Right atrium auricular region (tissue), 2 donors: ENCODE data around the gene DEPP1. TPM values are rescaled to one million over a fixed set of nuclear protein-coding genes. Genes with fewer than 3 reads are reported as not detected.

Experiments used
- DNase-seq: peaks from one replicate; pipeline ENCODE4 v3.0.0-alpha.2; 2019; ENCODE audit warnings: low spot score
- H3K27ac ChIP-seq, 2 donors: fragments of 200-600 bp; sonication (generic); 1 replicate in 1 of 2; 2 replicates in 1 of 2; pipeline ENCODE4 v1.5.1; 2016 to 2019
- H3K27me3 ChIP-seq, 2 donors: fragments of 200-600 bp; sonication (generic); one replicate each; pipeline versions ENCODE4 v1.5.1 to v1.6.0; 2017 to 2019
- H3K36me3 ChIP-seq: fragments of 200-600 bp; sonication (generic); one replicate; pipeline ENCODE4 v1.5.1; 2016
- H3K4me1 ChIP-seq, 2 donors: fragments of 200-600 bp; sonication (generic); one replicate each; pipeline versions ENCODE4 v1.5.1 to v1.6.0; 2017 to 2019
- H3K4me3 ChIP-seq, 2 donors: fragments of 200-600 bp; sonication (generic); 1 replicate in 1 of 2; 2 replicates in 1 of 2; pipeline ENCODE4 v1.5.1; 2017 to 2019; ENCODE audit warnings: mild to moderate bottlenecking in 1 of 2, moderate library complexity in 1 of 2
- H3K9me3 ChIP-seq, 2 donors: fragments of 200-600 bp; sonication (generic); one replicate each; pipeline ENCODE4 v1.5.1; 2019
- total RNA-seq, 2 donors: library from RNA; depleted of rRNA; stranded (reverse); fragments of >200 nt; gene quantifications; one replicate each; pipeline ENCODE4 v1.1.0, GENCODE V29; 2016
- TF ChIP-seq, protein P1 (sequence below), 2 donors: fragments of 200-600 bp; sonication (generic); IDR thresholded peaks; one replicate each; pipeline ENCODE4 v1.5.1; 2019; ENCODE audit warnings: antibody characterized with exemption in 2 of 2

DEPP1 gene
- total RNA-seq, 2 donors from 2014 or later, result 68.8 to 143 TPM

DNA sequence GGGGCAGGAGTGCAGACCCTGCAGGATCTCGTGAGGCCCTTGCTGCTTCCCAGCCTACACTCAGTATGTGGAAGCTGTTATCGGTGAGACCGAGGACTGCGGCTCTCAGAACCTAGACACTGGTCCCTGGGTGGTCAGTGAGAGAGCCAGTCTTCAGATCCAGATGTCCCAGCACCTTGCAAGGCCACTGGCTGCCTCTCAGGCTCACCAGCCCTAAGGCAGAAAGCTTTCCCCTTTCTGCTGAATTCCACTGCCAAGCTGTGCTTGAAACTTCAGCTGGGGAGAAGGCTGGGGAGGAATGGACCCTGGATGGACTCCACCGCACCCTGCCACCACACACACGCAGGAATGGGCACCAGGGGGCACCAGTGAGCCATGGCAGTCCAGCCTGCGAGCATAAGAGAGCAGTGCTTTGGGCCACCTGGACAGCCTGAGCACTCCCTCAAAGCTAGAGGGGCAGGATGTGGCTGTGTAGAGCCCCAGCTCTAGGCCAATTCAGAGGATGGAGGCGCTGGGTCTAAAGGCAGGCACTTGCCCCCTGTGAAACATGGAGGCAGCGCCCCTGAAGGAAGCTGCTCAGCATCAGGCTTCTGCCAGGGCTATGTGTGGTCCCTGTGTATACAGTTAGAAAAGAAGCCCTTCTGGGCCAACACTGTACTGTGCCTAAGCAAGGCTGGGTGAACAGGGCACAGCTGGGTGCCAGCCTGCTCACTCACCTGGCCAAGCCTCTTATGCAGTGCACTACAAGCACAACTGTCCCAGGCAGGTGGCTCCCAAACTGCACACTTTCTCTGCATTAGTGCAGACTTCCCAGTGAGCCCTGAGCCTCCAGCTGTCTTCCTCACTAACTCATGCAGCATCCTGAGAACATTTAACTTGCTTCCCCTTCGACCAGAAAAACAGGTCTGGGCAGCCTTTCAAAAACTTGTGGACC lies 45.8 kb downstream of the DEPP1 start:
- TF ChIP-seq, protein P1, sequence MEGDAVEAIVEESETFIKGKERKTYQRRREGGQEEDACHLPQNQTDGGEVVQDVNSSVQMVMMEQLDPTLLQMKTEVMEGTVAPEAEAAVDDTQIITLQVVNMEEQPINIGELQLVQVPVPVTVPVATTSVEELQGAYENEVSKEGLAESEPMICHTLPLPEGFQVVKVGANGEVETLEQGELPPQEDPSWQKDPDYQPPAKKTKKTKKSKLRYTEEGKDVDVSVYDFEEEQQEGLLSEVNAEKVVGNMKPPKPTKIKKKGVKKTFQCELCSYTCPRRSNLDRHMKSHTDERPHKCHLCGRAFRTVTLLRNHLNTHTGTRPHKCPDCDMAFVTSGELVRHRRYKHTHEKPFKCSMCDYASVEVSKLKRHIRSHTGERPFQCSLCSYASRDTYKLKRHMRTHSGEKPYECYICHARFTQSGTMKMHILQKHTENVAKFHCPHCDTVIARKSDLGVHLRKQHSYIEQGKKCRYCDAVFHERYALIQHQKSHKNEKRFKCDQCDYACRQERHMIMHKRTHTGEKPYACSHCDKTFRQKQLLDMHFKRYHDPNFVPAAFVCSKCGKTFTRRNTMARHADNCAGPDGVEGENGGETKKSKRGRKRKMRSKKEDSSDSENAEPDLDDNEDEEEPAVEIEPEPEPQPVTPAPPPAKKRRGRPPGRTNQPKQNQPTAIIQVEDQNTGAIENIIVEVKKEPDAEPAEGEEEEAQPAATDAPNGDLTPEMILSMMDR (IDR thresholded peaks at IDR 0.05), result peak; percentile 92 to 99

DNA sequence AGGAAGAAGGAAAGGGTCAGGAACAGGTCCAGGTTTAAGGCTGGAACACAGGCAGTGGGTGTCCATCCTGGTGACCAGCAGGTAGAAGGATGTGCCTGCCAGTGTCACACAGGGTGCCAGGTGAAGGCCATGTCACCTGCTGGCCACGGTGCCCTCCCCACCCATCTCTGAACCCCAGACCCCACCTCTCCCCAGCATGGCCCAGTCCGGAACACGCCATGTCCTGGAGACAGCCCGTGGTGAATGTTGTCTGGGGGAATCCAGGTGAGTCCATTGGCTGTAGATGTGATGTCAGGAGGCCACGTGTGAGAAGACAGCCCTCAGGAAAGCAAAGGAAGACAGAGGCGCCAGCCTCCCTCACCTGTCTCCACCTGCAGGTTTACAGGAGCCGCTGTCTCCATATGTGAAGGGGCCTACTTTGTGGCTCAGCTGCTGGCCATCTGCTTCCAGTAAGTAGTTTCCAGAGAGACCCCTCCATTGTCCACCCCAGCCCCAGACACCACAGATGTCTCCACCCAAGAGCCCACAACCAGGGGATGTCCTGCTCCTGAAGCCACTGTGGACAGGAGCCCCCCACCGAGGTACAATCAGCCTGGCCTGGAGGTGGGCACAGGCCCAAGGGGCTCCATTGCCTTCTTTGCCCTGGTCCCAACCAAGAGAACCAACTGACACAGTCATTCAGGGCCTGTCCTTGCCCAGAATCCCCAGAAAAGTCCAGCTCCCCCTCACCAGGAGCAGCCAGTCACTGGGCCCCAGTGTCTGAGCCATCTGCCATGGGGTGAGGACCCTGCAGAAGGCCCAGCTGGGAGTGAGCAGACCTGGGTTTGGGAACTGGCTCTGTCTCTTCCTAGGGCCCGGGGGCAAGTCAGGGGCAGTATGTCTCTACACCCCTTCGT lies 46.7 kb downstream of the DEPP1 start:
- Histone ChIP-seq H3K4me3 (no peak overlapping the region), H3K4me1 (peaks cover 0 to 44% of the 10 kb centered on the region in 2 donors), H3K27ac (peak overlapping the region in 1 of 2 donors; percentile 8), H3K9me3 (no peaks in the 10 kb centered on the region), H3K27me3 (no peaks in the 10 kb centered on the region), H3K36me3 (no peaks in the 10 kb centered on the region)
- TF ChIP-seq, protein P1 (IDR thresholded peaks at IDR 0.05), result no peak
- DNase-seq, result no peak

More for the DNA sequence above, 45.8 kb downstream of the DEPP1 start:
- Histone ChIP-seq H3K9me3 (no peaks in the 10 kb centered on the region), H3K36me3 (no peaks in the 10 kb centered on the region), H3K4me3 (no peak overlapping the region), H3K27ac (peak overlapping the region in 1 of 2 donors; percentile 8), H3K27me3 (no peaks in the 10 kb centered on the region), H3K4me1 (peaks cover 0 to 51% of the 10 kb centered on the region in 2 donors)
- DNase-seq, result peak; percentile 94

DNA sequence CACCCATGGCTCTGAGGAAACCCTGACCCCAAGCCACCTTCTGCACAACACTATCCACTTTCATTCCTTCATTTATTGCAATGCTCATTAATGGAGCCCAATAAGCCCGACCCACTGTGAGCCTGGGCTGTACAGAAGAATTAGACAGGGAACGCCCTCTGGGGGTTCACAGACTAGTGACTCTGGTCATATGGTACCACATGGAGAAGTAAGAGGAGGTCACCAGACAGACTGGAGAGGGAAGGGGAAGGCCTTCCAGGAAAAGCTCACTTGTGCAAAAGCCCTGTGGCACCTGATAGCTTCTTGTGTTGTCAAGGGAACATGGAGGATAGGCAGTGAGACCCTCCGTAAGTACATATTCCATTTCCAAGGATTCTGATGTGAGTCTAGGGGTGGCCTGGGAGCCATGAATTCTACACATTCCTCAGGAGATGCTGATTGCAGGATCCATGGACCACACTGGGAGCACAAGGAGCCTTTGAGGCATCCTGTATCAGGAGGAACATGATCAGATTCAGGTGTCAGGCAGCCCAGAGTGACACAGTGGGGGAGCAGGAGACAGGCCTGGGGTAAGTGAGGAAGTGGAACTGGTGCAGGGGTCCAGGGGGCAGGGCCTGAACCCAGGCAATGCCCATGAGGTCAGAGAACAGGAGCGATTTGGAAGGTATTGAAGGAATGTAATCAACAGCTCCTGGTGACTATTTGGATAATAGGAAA lies 47.5 kb downstream of the DEPP1 start:
- TF ChIP-seq, protein P1 (IDR thresholded peaks at IDR 0.05), result no peak
- Histone ChIP-seq H3K27me3 (no peaks in the 10 kb centered on the region), H3K36me3 (no peaks in the 10 kb centered on the region), H3K4me3 (no peak overlapping the region), H3K9me3 (no peaks in the 10 kb centered on the region), H3K4me1 (peaks cover 0 to 37% of the 10 kb centered on the region in 2 donors), H3K27ac (no peak overlapping the region)
- DNase-seq, result no peak

DNA sequence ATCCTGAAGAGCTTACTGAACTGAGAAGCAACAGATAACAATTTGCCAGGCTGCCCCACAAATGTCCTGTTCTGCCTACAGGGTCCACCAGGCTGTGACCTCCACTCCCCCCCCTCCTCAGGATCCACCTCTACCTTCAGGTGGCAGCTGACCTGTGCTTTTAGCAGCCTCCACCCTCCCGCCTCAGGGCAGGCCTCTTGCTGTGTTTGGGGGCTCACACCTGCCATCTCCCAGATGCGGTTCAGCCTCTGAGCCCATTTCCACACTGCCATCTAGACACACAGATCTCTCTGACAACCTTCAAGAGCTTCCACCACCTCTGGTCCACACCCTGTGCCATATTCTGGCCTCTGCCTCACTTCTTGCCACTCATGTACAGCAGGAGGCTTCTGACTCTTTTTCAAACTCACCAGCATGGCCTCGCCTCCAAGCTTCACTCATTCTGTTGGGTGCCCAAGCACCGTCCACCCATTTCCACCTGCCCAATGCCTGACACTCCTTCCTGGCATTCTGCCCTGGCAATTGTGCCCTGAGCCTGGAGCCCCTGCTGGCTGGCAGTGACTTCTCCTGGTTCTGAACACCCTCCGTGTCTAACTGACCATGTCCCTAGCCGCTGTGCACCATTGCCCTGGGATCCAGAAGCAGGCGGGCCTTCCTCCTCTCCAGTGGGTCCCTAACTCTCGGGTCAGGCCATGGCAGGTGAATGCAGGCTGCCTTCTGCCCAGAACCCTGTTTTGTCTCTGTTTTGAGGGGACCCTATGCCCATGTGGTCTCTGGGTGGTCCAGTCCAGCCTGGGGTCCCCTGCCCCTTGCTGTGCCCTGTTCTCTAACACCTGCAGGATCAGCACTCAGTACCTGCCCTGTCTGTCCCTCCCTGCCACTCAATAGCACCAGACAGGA lies 49.0 kb downstream of the DEPP1 start:
- DNase-seq, result no peak
- Histone ChIP-seq H3K4me1 (peaks cover 0 to 22% of the 10 kb centered on the region in 2 donors), H3K4me3 (no peak overlapping the region), H3K27ac (no peak overlapping the region), H3K9me3 (no peaks in the 10 kb centered on the region), H3K36me3 (no peaks in the 10 kb centered on the region), H3K27me3 (no peaks in the 10 kb centered on the region)
- TF ChIP-seq, protein P1 (IDR thresholded peaks at IDR 0.05), result no peak
